ENCODE results near the gene TTC34. TPM values are rescaled to one million over a fixed set of nuclear protein-coding genes. Genes with fewer than 3 reads are reported as not detected.

Gene TTC34
- total RNA-seq, 1 donor from 2014 or later = 0.13 TPM

DNA sequence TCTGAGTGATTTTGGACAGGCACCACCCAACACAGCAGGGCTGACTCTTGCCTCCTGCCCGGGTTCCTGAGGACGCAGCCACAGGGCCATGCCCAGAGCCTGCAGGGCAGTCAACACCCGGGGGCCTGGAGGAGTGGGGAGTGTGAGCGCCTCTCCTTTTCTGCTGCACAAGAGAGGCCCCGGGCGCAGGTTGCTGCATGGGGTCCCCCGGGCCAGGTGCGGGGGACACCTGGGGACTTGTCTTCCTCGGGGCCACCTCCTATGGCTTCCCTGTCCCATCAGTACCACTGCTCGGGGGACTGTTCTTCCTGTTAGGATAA, 6.9 kb upstream of the TTC34 start:
- H3K4me3 ChIP-seq (ENCODE audit: low read depth, low read length) = no peak overlapping the region
- H3K36me3 ChIP-seq (ENCODE audit: control insufficient read depth, insufficient read depth, low read length) = no peaks in the 10 kb centered on the region

DNA sequence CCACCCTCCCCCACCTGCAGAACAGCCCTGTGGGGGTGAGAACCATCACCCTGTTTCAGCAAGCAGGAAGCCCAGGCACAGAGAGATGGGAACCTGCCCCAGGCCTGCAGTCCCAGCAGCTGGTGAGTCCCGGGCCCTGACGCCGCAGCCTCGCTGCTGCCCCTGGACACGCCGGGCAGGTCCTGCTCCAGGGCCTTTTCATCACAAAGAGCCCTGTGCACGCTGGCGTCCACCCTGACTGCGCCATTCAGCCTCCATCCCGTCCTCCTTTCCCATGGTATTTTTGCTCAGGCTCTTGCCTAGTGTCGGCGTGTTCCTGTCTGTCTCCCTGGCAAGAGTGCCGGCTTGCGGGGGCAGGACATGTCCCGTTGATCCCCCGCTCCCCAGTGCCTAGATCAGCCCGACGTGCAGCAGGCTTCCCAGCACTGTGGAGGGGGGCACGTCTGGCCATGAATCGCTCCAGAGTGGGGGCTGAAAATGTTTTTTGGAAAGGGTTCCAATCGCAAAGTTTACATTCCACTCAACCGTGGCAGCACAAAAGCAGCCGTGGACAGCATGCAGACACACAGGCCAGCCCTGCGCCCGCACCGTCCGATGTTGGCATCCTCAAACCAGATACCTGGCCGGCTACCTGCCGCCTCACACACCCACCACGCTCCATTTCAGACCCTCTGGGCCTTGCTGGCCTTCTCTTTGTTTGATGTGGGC, 6.3 kb upstream of the TTC34 start:
- TF ChIP-seq CTCF (IDR thresholded peaks at IDR 0.05; ENCODE audit: insufficient read depth, low read length, poor library complexity, severe bottlenecking) = no peak
- H3K4me3 ChIP-seq (ENCODE audit: low read depth, low read length) = no peak overlapping the region
- DNase-seq (ENCODE audit: low read depth) = no peak
- H3K36me3 ChIP-seq (ENCODE audit: control insufficient read depth, insufficient read depth, low read length) = no peaks in the 10 kb centered on the region
- no peaks in the 10 kb centered on the region for H3K27me3 ChIP-seq (ENCODE audit: control insufficient read depth, insufficient read depth, low read length)

More for the DNA sequence above, 6.9 kb upstream of the TTC34 start:
- no peaks in the 10 kb centered on the region for H3K27me3 ChIP-seq (ENCODE audit: control insufficient read depth, insufficient read depth, low read length)
- TF ChIP-seq CTCF (IDR thresholded peaks at IDR 0.05; ENCODE audit: insufficient read depth, low read length, poor library complexity, severe bottlenecking) = no peak
- no peak for DNase-seq (ENCODE audit: low read depth)

- Histone ChIP-seq H3K27me3 (ENCODE audit: control insufficient read depth, insufficient read depth, low read length) (no peaks in the 10 kb centered on the region), H3K4me3 (ENCODE audit: low read depth, low read length) (no peak overlapping the region), H3K36me3 (ENCODE audit: control insufficient read depth, insufficient read depth, low read length) (no peaks in the 10 kb centered on the region)
- DNase-seq (ENCODE audit: low read depth) = no peak
- TF ChIP-seq CTCF (IDR thresholded peaks at IDR 0.05; ENCODE audit: insufficient read depth, low read length, poor library complexity, severe bottlenecking) = no peak
Observed at GRCh38 chr1:2807036-2807435, 5.5 kb upstream of the TTC34 start.

DNA sequence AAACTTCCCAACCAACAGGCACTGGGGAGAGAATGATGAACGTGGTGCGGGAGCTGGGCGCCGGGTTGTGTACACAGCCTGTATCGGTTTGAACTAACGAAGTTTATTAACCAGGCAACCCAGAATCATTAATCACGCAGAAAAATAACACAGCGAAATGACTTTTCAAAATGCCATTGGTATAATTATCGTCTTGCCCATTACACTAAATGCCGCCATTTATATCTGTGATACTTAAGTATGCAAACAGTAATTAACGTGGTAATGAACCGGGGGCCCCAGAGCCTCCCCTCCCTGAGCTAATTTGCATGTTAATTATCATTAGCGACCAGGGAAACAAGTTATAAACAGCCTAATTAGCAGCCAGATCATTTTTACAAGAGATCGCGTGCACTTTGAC, 5.1 kb upstream of the TTC34 start:
- Histone ChIP-seq H3K36me3 (ENCODE audit: control insufficient read depth, insufficient read depth, low read length) (no peaks in the 10 kb centered on the region), H3K27me3 (ENCODE audit: control insufficient read depth, insufficient read depth, low read length) (no peaks in the 10 kb centered on the region), H3K4me3 (ENCODE audit: low read depth, low read length) (no peak overlapping the region)
- DNase-seq (ENCODE audit: low read depth) = no peak
- TF ChIP-seq CTCF (IDR thresholded peaks at IDR 0.05; ENCODE audit: insufficient read depth, low read length, poor library complexity, severe bottlenecking) = no peak

DNA sequence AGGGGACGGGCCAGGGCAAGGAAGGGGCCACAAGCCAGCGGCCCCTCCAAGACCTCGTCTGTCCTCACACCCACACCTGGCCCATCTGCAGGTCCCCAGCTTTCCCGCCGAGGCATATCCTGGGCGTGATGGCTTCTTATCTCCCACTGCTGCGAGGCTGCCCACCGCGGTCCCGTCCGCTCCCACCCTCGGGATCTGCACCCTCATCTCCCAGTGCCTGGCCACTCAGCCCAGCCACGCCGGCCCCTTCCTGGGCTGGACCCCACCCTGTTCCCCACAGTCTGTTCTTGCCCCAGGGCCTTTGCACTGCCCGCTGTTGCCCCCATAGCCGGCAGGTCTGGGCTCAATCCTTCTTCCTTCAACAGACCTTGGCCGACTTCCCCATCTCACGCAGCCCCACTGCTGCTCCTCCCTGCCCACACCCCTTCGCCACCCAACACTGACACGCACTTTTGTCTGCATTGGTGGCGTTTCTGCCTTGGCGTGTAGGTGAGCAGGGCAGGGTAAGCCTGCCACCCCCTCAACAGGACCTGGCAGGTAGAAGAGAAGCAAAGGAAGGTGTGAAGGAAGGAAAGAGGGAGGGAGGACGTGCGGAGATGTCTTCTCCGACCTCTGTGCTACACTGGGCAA, 4.4 kb upstream of the TTC34 start:
- H3K4me3 ChIP-seq (ENCODE audit: low read depth, low read length) = no peak overlapping the region
- H3K27me3 ChIP-seq (ENCODE audit: control insufficient read depth, insufficient read depth, low read length) = no peaks in the 10 kb centered on the region
- no peaks in the 10 kb centered on the region for H3K36me3 ChIP-seq (ENCODE audit: control insufficient read depth, insufficient read depth, low read length)
- no peak for TF ChIP-seq CTCF (IDR thresholded peaks at IDR 0.05; ENCODE audit: insufficient read depth, low read length, poor library complexity, severe bottlenecking)
- no peak for DNase-seq (ENCODE audit: low read depth)

Data from kidney epithelial cell (primary cell).